NCI-H1417 treated with DMSO at 0.1 percent for 48 hours (cell line): ENCODE data around the gene SIL1.
"Not testable (repeated sequence)": the region's sequence is repeated elsewhere in the genome, so short reads cannot be mapped to it uniquely, and the experiment has no call there.

Source experiments
- DNase-seq: peaks from one replicate; lab custom pipeline; 2025; lab: John Stamatoyannopoulos, UW

SIL1 gene

GRCh38 chr5:139177281-139177680 is 20.9 kb downstream of the SIL1 start:
- DNase-seq, result not testable (repeated sequence)

GRCh38 chr5:139174382-139174781 is 23.8 kb downstream of the SIL1 start:
- DNase-seq, result not testable (repeated sequence)

GRCh38 chr5:139171779-139172404 is 26.3 kb downstream of the SIL1 start:
- no peak for DNase-seq

GRCh38 chr5:139167952-139168720 is 30.0 kb downstream of the SIL1 start:
- no peak for DNase-seq

- DNase-seq, result no peak
Observed at GRCh38 chr5:139167533-139167932, 30.6 kb downstream of the SIL1 start.

GRCh38 chr5:139167063-139167462 is 31.1 kb downstream of the SIL1 start:
- no peak for DNase-seq

GRCh38 chr5:139164897-139165296 is 33.3 kb downstream of the SIL1 start:
- not testable (repeated sequence) for DNase-seq

- DNase-seq, result no peak
Observed at GRCh38 chr5:139164020-139164419, 34.1 kb downstream of the SIL1 start.

GRCh38 chr5:139162448-139162847 is 35.7 kb downstream of the SIL1 start:
- DNase-seq, result no peak

GRCh38 chr5:139158791-139159190 is 39.4 kb downstream of the SIL1 start:
- DNase-seq, result no peak

- no peak for DNase-seq
Observed at GRCh38 chr5:139157556-139157955, 40.6 kb downstream of the SIL1 start.

- no peak for DNase-seq
Observed at GRCh38 chr5:139156814-139157213, 41.4 kb downstream of the SIL1 start.

- DNase-seq, result no peak
Observed at GRCh38 chr5:139155333-139155732, 42.8 kb downstream of the SIL1 start.

GRCh38 chr5:139151902-139152301 is 46.3 kb downstream of the SIL1 start:
- DNase-seq, result no peak

- no peak for DNase-seq
Observed at GRCh38 chr5:139150367-139150999, 47.7 kb downstream of the SIL1 start.

GRCh38 chr5:139149477-139150199 is 48.5 kb downstream of the SIL1 start:
- DNase-seq, result no peak

GRCh38 chr5:139148986-139149385 is 49.2 kb downstream of the SIL1 start:
- DNase-seq, result no peak

- no peak for DNase-seq
Observed at GRCh38 chr5:139148306-139148705, 49.9 kb downstream of the SIL1 start.

GRCh38 chr5:139147483-139148087 is 50.6 kb downstream of the SIL1 start:
- DNase-seq, result no peak

GRCh38 chr5:139146809-139147482 is 51.2 kb downstream of the SIL1 start:
- no peak for DNase-seq

GRCh38 chr5:139141446-139142204 is 56.5 kb downstream of the SIL1 start:
- DNase-seq, result no peak
